CD4-positive, alpha-beta T cell treated with Interferon gamma for 1 hour (primary cell): ENCODE data around the gene ETV3.
"Not testable (repeated sequence)": the region's sequence is repeated elsewhere in the genome, so short reads cannot be mapped to it uniquely, and the experiment has no call there.

ENCODE experiments used
- DNase-seq: peaks from one replicate; pipeline ENCODE4 v3.0.0-alpha.2; 2020

The ETV3 gene

DNA sequence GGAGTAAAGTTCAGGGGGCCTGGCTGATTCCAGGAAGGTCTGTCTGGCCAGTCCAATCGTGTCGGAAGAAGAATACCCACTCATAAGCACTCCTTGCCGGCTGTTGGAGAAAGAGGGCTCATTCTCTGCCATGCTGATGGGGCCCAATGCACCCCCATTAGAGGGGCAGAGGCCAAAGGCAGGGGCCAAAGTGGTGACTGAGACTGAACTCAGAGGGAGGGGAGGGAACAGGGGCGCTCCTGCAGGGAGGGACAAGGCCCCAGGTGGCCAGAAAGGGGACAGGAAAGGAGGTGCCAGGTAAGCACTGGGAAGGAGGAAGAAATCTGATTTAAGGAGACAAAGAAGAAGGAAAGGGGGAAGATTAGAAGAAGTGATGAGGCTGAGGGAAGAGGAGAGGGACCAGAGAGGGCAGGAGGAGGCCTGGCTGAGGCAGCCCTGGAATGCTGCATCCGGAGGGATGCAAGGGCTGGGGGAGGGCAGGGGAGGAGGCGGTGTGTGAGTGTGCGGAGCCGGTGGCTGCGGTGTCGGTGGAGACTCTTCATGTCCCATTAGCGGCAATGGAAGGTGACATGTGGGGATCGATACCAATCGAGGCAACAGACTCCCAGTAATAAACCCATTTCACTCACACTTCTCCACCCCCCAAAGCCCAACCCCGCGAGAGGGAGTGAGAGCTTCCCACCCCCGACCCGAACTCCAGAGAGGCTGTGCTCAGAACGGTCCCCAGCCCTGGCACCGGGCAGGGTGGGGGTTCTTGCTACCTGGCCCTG lies 26.6 kb downstream of the ETV3 start:
- no peak for DNase-seq

- DNase-seq: no peak
Measured at GRCh38 chr1:157110686-157111085, 27.5 kb downstream of the ETV3 start.

DNA sequence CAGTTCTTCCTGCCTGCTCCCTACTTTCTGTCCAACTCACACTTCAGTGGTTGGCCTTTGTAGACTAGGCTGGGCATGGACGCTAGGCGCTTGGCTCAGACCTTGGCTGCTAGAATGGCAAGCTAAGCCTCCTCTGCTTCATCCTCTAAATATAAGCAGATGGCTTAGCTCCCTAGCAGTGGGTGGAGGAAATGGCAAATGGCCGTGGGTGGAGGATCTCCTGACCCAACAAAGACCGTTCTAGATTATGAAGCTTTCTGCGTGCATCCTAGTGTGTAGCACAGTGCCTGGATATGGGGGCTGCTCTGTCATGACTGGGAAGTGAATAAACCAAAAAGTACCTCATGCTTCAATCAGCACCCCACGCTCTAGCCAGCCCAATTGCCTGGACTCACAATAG lies 28.2 kb downstream of the ETV3 start:
- DNase-seq: no peak

- DNase-seq: no peak
Measured at GRCh38 chr1:157108448-157108847, 29.7 kb downstream of the ETV3 start.

- no peak for DNase-seq
Measured at GRCh38 chr1:157107702-157108101, 30.5 kb downstream of the ETV3 start.

GRCh38 chr1:157106813-157107189 lies 31.4 kb downstream of the ETV3 start:
- no peak for DNase-seq

- DNase-seq: peak; percentile 77
Measured at GRCh38 chr1:157105988-157106812, 32.0 kb downstream of the ETV3 start.

GRCh38 chr1:157105298-157105987 lies 32.8 kb downstream of the ETV3 start:
- no peak for DNase-seq

GRCh38 chr1:157104598-157105293 lies 33.4 kb downstream of the ETV3 start:
- DNase-seq: no peak

GRCh38 chr1:157103268-157103667 lies 34.9 kb downstream of the ETV3 start:
- DNase-seq: no peak

- DNase-seq: no peak
Measured at GRCh38 chr1:157101149-157101548, 37.0 kb downstream of the ETV3 start.

GRCh38 chr1:157099633-157100009 lies 38.6 kb downstream of the ETV3 start, which contains the start of gene ETV3L:
TSS of gene ETV3L (minus strand) at chr1:157099808. CDS start at chr1:157099523, 285 bp downstream.
- DNase-seq: peak; percentile 24

GRCh38 chr1:157098987-157099632 lies 39.1 kb downstream of the ETV3 start:
- not testable (repeated sequence) for DNase-seq

DNA sequence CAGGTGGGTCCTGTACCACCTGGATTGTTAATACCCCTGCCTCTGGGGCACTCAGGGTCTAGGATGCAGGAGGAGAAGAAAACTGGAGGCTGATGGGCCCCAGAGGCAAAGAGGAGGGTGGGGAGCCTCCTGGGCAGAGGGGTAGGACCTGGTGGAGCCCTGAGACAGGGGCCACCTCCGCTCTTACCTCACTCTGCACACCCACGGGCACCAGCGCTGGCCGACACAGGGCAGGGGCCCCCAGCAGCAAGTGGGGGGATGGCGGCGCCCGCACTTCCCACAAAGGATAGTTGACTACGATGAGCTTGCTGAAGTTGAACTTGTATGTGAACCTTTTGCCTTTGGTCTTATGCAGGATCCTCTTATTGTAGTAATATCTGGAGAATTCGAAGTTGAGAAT lies 39.7 kb downstream of the ETV3 start:
- DNase-seq: no peak

DNA sequence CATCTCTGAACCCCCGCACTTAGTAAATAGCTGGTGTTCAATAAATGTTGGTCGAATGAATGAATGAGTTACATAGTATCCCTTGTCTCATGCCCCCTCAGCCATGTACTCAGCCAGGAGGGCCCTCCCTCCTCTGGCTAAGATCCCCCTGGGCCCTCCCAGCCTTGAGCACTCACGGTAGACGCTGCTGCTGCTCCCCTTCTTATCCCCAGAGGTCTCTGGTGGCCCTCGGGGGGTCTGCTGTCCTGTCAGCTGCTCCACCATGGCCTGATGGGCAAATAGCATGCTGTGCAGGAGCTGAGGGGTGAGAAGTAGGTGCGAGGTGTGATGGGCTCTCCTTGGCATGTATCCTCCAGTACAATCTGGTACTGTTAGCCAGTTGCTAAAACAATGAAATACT lies 40.5 kb downstream of the ETV3 start:
- no peak for DNase-seq

GRCh38 chr1:157096881-157097280 lies 41.3 kb downstream of the ETV3 start:
- DNase-seq: no peak

DNA sequence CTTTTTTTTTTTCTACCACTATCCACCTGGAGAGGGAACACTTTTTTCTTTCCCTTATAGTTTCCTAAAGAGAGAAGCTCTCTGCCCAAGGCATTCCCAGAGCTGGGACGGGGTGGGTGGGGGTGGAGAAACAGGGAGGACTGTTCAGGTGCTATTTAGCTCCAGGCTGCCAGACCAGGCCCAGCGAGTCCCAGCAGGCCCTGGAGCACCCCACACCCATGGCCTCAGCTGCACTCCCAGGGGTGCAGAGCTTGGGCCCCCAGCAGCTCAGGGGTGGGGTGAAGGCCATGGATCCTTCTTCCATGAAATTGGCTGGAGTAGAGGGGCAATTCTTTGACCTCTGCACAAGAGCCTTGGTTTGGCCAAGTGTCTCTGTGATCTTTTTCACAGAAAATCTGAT lies 42.6 kb downstream of the ETV3 start:
- no peak for DNase-seq

GRCh38 chr1:157095091-157095490 lies 43.1 kb downstream of the ETV3 start:
- no peak for DNase-seq

- DNase-seq: no peak
Measured at GRCh38 chr1:157092831-157093230, 45.4 kb downstream of the ETV3 start.

DNA sequence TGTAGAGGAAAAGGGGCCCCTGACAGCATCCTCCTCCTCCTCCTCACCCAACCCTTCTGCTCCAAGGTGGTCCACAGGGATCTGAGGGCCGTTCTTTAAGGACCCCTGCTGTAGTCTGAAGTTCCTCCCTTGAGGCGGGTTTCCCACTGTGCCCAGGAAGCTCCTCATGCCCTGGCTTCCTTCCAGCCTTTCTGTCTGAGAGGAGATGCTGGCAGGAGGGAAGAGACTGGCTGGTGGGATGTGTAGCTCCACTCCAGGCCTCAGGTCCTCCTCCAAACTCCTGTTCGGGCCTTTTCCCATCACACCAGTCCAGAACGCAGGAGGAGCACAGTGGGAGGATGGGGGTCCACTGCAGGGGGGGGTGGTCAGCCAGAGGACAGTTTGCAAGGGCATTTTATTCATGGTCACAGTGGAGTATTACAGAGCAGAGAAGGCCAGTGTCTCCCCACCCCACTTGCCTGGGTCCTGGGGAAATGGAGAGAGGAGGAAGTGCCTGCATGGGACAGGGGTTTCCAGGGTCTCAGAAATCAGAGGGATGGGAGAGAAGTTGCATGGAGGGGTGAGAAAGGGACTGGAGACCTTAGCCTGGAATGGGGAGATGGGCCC lies 46.4 kb downstream of the ETV3 start:
- no peak for DNase-seq

- DNase-seq: no peak
Measured at GRCh38 chr1:157091186-157091585, 47.0 kb downstream of the ETV3 start.

DNA sequence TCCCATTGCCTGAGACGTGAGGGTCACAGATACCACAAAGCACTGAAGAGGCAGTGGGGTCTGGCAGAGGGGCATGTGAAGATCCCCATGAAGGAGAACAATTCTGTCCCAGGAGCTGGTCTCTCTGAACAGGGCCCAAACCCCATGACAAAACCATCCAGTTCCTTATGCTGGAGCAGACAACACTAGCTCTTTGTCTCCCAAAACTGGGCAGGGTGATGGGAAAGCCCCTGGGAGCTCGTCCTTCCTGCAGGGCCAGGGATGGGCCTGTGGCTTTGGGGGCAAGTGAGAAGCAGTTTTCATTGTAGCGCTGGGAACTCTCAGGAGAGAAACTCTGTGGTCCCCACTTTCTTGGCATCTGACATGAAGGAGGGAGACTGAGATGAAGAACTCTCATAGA lies 47.4 kb downstream of the ETV3 start:
- no peak for DNase-seq
